K562 treated with DMSO at 1 percent for 12 hours (cell line): Measurements from ENCODE around the gene HNRNPC. TPM values are rescaled to one million over a fixed set of nuclear protein-coding genes. Genes with fewer than 3 reads are reported as not detected.

Source experiments
- total RNA-seq: library from RNA; unstranded; fragments of 300-600 nt; gene quantifications from 2 replicates; pipeline ENCODE4 v1.2.3, GENCODE V29; 2022; ENCODE audit not compliant: insufficient read depth

HNRNPC gene
- total RNA-seq, result 448 and 511 TPM in 2 replicates

DNA sequence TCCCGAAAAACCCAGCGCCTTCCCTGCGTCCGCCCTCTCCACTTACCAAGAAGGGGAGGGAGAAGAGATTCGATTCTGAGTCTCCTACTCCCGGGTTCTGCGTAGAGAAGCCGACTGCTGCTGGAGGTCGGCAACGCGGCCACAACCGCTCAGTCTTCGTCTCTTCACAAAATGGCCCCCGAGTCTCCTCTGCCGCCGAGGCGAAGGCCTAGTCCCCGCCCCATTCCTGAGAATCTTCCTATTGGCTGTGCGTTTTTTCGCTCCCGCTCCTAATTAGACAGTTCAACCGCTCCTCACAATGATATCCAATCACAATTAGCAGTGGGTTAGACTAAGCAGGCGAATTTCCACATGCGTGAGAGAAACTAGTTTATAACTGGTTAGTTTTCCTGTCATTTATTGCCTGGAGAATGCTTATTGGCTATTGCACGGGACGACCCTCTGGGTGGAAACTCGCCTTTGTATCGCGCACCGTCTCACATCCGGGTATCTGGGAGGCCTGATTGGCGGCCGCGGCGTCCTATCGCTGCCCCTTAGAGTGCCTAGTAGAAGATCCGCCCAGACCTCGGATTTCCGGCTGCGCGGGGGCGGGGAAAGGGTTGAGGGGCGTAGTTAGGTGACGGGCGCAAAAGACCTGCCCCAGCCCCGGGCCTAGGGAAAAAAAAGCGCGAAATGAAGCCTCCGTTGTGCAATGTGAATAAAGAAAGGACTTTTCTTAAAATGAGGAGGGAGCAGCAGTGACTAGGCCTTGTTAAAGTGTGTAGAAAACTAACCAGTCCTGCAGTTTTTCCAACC, at the start of gene HNRNPC:
HNRNPC (minus strand) TSS at position 191 of the 795 bp plus-strand sequence. CDS start 35,249 bp downstream, outside the sequence.

DNA sequence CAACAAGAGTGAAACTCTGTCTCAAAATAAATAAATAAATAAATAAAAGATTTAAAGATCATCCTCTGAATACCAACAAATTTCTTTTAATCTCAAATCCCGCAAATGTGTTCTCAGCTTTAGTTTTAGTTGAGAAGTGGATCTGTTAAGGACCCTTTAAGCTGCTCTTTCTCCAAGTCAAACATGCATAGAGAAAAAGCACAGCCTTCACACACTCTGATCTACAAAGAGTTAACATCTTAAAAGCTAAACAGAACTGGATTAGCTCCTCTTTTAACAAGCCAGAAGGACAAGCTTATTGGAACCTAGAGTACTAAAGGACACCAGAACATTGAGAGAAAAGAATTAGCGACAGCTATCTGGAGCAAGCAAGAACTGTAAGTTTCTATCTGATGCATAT, 10.5 kb upstream of the HNRNPC start, which contains the start of gene RPGRIP1:
RPGRIP1 (plus strand) TSS at position 301 of the 400 bp plus-strand sequence. CDS start 7,894 bp downstream, outside the sequence.

Other genes starting within 250 kb of the HNRNPC start
- 44.8 and 82.9 TPM in 2 replicates for gene NDRG2, start 244.4 kb downstream of the HNRNPC start, total RNA-seq
- gene TPPP2, start 239.2 kb downstream of the HNRNPC start, total RNA-seq, result not detected in 2 replicates
- gene RNASE13, start 234.6 kb downstream of the HNRNPC start, total RNA-seq, result not detected in 2 replicates
- not detected in 2 replicates for gene RNASE7, start 227.1 kb downstream of the HNRNPC start, total RNA-seq
- gene RNASE8, start 211.6 kb downstream of the HNRNPC start, total RNA-seq, result not detected in 2 replicates
- 5.1 and 8.3 TPM in 2 replicates for gene ARHGEF40, start 199.1 kb downstream of the HNRNPC start, total RNA-seq
- 12.6 and 13.9 TPM in 2 replicates for gene ZNF219, start 170.8 kb downstream of the HNRNPC start, total RNA-seq
- not detected in 2 replicates for gene TMEM253, start 168.4 kb downstream of the HNRNPC start, total RNA-seq
- gene OR5AU1, start 113.4 kb downstream of the HNRNPC start, total RNA-seq, result not detected in 2 replicates
- gene RPGRIP1, start 10.6 kb upstream of the HNRNPC start, total RNA-seq, result 2.9 TPM in 1 of 2 replicates, not detected in the other
- gene SUPT16H, start 114.6 kb upstream of the HNRNPC start, total RNA-seq, result 28.0 and 54.3 TPM in 2 replicates
- 23.1 and 42.0 TPM in 2 replicates for gene CHD8, start 186.7 kb upstream of the HNRNPC start, total RNA-seq
- 6.7 and 9.0 TPM in 2 replicates for gene RAB2B, start 207.5 kb upstream of the HNRNPC start, total RNA-seq
- 16.1 and 26.9 TPM in 2 replicates for gene TOX4, start 207.8 kb upstream of the HNRNPC start, total RNA-seq
- 23.2 and 48.5 TPM in 2 replicates for gene METTL3, start 241.9 kb upstream of the HNRNPC start, total RNA-seq